GM21576 (cell line): ENCODE data around the gene PTPRG.
A peak's percentile ranks its signal among the peaks of the same experiment; 100 is the strongest.

Experiments
- ATAC-seq: cut with Tn5 transposase; IDR thresholded peaks from one replicate; pipeline ENCODE4 v1.9.1; 2021; ENCODE audit warnings: mild to moderate bottlenecking, moderate library complexity; ENCODE audit not compliant: unreplicated experiment

The PTPRG gene

GRCh38 chr3:62159709-62160092 lies 598.3 kb downstream of the PTPRG start:
- no peak for ATAC-seq

- ATAC-seq, result no peak
Observed at GRCh38 chr3:62161371-62161770, 600.0 kb downstream of the PTPRG start.

GRCh38 chr3:62164196-62164595 lies 602.8 kb downstream of the PTPRG start:
- ATAC-seq, result no peak

DNA sequence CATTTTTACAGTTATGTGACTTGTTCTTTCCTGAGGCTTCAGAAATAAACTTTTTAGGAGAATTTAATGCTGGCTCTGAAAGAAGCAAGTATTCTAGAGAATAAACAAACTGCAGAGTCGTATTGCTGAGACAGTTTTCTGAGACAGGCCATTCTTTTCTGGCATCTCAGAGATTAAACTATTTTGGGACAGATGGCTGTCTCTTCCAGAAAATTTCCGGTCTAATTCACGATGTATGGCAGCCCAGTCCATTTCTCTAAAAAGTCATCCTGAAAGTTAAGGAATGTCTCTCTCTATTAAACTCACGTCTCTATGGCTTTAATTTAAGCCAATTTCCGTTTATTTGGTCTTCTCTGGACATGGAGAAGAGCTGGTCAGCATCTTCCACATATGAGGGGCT lies 603.4 kb downstream of the PTPRG start:
- no peak for ATAC-seq

DNA sequence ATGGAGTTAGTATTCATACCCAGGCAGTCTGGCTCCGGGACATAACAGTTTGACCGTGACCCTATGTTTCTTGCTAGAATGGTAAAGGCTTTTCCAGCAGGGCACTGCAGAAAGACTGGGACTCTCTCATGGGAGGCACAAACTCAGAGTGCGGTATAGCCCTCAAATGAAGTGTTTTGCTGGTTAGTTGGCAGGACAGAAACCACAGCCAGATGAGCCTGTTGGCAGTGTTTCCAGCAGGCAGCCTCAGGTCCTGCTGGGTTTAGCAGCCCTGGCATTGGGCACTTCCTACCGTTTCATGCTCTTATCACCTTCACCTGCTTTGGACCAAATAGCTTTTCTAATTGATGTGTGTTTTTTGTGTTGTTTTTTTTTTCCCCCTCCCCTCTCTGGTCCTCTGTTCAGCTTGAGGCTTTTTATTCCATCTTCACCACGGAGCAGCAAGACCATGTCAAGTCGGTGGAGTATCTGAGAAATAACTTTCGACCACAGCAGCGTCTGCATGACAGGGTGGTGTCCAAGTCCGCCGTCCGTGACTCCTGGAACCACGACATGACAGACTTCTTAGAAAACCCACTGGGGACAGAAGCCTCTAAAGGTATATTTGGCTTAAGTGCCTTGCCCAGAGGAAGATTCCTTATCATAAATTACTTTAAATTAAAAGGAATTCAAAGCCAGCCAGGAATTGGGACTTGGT lies 606.3 kb downstream of the PTPRG start:
- ATAC-seq, result no peak

GRCh38 chr3:62168356-62168755 lies 607.0 kb downstream of the PTPRG start:
- ATAC-seq, result no peak

GRCh38 chr3:62169906-62170660 lies 608.7 kb downstream of the PTPRG start:
- ATAC-seq, result no peak

- ATAC-seq, result no peak
Observed at GRCh38 chr3:62171789-62172188, 610.4 kb downstream of the PTPRG start.

GRCh38 chr3:62172199-62172598 lies 610.8 kb downstream of the PTPRG start:
- ATAC-seq, result no peak

GRCh38 chr3:62173939-62174515 lies 612.7 kb downstream of the PTPRG start:
- no peak for ATAC-seq

GRCh38 chr3:62175161-62175560 lies 613.8 kb downstream of the PTPRG start:
- no peak for ATAC-seq

GRCh38 chr3:62178032-62178431 lies 616.7 kb downstream of the PTPRG start:
- no peak for ATAC-seq

DNA sequence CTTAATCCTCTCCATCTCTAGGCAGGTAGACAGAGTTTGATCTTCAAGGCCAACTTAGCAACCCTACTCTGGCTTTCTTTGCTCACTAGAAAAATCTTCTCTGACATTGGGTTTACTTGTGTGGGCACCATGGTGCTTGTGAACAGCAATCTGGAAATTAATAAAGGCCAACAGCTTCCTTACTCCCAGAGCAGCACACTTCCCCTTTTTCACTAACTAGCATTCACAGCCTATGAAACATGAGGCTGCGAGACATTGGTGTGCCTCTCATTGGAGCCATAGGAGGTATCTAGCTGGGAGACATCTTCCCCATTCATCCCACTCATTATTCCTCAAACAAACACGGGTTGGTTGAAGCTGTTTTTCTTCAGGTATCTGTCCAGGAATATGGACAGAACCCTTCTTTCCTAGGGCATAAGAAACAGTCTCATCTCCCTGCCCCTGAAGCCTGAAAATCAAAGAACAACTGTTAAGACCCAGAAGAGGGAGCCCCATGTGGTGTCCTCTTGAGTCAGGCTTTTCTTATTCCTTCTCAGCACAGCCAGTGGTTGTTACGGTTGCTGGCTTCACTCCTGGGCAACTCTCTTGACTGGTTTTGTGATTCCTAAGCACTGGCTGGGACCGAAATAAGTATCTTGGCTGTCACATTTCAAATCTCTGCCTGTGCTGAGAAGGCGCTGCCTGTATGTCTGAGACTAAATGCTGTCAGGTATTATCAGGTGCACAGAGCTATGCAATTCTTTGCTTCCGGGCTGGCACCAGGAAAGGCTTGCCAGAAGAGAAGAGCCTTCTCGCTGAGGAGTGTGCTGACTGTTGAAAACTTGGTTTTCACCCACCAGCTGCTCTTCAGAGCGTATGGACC lies 617.6 kb downstream of the PTPRG start:
- no peak for ATAC-seq

GRCh38 chr3:62180514-62180913 lies 619.1 kb downstream of the PTPRG start:
- ATAC-seq, result no peak

DNA sequence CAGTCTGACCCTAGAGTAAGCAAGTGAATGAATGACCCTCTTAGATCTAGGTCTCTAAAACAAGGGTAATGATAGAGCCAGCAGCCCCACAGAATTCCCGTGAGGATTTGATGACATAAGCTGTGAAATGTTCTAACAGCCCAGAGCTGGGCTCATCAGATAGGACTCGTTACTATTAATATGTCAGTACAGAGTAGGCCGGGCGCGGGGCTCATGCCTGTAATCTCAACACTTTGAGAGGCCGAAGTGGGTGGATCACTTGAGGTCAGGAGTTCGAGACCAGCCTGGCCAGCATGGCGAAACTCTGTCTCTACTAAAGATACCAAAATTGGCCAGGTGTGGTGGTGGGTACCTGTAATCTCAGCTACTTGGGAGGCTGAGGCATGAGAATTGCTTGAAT lies 621.7 kb downstream of the PTPRG start:
- ATAC-seq, result no peak

GRCh38 chr3:62183969-62184368 lies 622.6 kb downstream of the PTPRG start:
- ATAC-seq, result no peak

- no peak for ATAC-seq
Observed at GRCh38 chr3:62184559-62184958, 623.2 kb downstream of the PTPRG start.

DNA sequence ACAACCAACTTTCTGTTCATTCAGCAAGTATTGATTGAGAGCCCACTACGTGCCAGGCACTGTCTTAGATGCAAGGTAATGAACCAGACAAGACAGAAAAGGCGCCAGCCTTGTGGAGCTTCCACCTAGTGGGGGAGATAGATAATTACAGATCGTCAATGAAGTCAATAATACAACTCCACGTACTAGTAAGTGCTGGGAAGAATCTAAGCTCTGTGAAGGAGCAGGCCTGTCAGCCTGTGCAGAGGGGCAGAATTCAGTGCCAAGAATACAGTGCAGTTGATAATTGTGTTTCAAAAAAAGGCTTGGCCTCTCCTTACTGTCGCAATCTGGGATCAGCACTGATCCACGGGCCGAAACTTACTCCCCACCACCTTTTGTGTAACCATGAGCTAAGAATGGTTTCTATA lies 625.7 kb downstream of the PTPRG start:
- no peak for ATAC-seq

DNA sequence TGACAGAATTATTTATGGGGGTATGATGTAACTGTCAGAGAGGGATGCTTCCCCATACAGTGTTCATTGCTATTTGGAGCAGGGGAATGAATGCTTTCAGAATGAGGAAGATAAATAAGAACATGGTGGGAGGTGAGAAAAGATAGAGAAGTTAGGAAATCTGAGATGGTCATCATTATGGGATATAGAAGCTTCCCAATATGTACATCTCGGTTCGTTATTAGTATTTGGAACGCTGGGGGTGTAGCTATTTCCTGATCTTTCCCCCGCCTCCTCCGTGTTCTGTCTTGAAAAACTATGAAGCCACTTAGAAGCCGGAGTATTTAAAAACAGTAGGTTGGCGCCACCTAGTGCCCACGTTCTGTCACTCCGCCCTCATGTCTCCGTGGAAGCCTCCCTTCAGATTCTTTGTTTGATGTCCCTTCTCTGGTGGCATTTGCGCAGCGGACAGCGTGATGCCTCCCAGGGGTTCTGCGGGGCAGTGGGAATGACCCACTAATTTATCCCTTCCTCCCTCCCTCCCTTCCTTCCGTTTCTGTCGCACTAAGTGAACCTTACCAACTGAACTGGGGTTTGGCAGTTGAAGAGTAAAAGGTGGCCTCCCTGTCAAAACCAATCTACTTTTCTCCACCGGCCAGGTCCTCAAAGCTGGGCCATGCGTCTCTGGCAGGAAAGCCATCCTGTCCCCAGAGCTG lies 627.5 kb downstream of the PTPRG start:
- peak; percentile 76 for ATAC-seq

GRCh38 chr3:62189376-62189698 lies 628.0 kb downstream of the PTPRG start:
- no peak for ATAC-seq

DNA sequence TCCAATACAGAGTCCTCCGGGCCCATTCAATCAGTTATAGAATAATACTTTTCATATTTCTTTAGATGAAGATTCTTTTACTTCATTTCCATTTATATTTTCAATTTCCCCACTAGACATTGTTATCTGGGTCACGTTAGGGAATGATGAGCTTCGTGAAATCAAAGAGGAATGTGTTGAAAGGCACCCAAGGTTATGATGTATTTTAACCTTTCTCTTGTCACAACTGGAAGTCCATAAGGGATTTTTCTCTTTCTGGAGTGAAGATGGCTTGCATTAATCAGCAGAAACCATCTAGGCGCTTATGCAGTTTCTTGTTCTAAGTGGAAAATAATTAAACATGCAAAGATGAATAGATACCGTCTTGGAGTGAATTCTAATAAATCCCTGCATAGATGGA lies 631.5 kb downstream of the PTPRG start:
- ATAC-seq, result no peak
